Umbilical cord (tissue), 2 donors: Measurements from ENCODE around the gene ERICH6. TPM values are rescaled to one million over a fixed set of nuclear protein-coding genes. Genes with fewer than 3 reads are reported as not detected.

Source experiments
- DNase-seq: peaks from one replicate; pipeline ENCODE4 v3.0.0-alpha.2; 2015; ENCODE audit warnings: low spot score
- total RNA-seq: library from RNA; depleted of rRNA; stranded (reverse); fragments of >200 nt; gene quantifications from one replicate; pipeline ENCODE4 v1.2.3, GENCODE V29; 2014; ENCODE audit warnings: low replicate concordance; ENCODE audit not compliant: insufficient read depth

The ERICH6 gene
- not detected for total RNA-seq

DNA sequence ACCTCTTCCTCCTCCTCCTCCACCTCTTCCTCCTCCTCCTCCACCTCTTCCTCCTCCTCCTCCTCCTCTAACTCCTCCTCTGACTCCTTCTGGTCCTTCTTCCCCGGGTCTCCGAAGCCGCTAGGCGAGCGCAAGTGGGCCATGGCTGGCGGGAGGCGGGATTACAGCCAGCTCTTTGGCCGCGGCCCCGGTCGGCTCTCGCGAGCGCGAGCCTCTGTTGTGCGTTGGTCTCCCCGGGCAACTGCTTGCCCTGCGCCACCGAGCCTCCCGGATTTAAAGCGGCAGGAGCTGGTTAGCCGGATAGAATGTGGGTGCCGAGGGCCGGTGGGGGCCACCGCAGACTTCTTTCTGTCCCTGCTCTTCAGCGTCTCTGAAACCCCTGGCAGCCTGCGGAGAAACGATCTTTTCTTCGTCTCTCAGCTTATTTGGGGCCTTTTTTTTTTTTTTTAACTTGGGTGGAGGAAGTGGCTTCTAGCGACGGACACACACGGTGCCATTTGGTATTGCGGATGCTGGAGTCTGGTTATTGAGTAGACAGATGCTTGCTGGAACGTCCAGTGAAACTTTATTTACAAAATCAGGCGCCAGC lies at the start of gene ERICH6:
TSS of gene ERICH6 (minus strand) at position 165 of the 589 bp plus-strand sequence. CDS start at position 143, 22 bp downstream.
- DNase-seq: peak; percentile 94

DNA sequence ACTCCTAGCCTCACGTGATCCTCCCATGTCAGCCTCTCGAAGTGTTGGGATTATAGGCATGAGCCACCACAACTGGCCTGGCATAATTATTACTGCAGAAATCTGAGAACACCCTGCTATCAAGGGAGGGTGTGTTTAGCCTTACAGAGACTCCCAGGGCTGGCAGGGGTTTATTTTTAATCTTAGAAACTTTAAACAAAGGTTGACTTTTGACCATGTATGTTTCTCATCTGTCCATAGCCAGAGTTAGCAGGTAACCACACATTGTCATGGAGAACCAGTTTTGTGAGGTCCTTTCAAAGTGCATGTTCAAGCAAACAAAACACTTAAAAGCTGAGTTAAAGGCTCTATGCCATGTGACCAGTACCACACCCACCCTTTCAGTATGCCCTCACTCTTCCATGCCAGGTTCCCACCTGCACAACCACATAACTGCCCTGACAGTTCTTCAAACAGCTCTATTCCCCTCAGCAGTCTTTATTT lies 48.1 kb upstream of the ERICH6 start:
- DNase-seq: no peak

DNA sequence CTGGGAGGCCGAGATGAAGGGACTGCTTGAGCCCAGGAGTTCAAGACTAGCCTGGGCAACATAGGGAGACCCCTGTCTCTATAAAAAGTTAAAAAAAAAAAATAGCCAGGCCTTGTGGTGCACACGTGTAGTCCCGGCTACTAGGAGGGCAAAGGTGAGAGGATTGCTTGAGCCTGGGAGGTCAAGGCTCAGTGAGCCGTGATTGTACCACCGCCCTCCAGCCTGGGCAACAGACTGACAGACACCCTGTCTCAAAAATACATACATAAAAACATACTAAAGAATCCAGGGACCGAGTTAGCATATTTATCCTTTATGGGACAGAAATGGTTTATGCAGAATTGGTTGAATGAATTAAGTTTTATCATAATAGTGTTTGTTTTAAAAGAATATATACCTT lies 45.5 kb upstream of the ERICH6 start:
- DNase-seq: no peak

DNA sequence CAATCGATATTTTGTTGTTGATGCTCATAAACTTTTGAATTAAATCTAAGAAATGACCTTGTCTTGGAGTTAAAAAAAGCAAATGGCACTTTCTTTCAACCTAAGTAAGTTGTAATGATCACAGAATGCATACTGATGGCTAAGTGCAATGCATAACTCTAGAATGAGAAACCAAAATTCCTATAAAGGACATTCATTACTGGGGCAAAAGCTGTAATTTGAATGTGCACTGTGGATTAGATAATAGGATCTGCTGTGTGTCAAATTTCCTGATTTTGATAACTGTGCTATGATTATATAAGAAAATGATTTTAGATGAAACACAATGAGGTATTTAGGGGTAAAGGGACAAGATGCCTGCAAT lies 44.9 kb upstream of the ERICH6 start:
- DNase-seq: no peak

DNA sequence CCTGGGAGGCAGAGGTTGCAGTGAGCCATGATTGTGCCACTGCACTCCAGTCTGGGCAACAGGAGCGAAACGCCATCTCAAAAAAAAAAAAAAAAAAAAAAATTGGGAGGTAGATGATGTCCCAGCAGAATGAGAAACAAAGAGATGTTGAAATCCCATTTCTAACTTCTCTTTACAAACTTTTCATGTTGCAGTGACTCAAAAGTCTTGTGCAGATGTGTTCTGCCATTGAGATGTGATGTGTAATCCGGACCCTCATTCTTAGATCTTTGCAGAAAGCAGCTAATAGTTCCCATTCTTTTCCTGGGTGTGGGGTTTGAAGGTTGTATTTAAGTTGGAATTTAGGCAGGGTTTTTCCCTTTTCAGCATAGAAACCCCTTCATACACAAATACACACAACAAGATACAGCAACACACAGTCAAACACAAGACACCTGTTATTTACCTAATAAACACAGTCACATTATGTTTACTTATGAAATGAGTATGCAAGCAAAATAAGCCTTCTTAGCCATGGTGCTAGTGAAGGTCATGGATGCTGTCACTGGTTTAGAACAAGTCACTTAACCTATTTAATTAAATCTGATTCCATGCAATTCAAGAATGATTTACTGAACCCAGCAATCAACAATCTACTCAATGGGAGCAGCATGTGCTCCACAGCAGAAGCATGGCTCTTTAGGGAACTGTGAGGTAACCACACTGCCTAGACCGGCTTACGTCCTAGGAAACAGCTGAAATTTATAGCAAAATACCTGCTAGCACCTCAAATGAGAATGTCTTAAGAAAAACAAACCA lies 44.4 kb upstream of the ERICH6 start:
- DNase-seq: no peak

DNA sequence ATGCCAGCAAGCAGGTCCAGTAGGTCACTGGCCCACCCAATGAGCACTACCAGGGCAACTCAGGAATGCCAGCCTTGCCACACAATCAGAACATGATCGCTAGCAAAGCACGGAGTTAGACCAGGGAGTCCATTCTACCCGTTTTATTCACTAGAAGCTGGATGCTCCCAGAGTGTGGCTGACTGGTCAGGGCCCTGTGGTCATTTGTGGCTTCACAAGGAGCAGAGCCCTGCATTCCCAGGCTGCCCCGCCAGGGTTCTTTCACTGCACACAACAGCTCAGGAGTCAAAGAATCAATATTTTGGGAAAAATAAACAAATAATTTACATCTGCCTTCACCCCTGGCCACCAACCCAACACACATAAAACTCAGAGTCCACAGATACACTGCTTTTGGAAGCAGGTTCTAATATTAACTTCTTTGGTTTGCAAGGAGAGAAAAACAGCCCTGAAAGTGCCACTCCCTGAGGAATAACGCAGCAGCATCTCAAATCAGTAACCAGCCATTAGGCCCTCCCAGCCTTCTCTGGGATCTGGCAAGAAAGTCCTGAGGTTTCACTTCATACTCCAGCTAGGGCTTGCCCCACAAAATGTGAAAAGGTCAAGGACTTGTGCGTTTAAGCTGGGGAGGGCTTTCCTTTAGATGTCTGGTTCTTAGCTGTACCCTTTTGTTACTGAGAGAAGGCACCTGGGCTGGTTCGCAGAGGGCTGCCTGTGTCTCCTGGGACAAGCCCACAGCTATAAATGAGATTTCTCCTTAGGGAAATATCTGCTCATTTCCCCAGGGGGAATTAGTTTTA lies 43.3 kb upstream of the ERICH6 start:
- DNase-seq: no peak

DNA sequence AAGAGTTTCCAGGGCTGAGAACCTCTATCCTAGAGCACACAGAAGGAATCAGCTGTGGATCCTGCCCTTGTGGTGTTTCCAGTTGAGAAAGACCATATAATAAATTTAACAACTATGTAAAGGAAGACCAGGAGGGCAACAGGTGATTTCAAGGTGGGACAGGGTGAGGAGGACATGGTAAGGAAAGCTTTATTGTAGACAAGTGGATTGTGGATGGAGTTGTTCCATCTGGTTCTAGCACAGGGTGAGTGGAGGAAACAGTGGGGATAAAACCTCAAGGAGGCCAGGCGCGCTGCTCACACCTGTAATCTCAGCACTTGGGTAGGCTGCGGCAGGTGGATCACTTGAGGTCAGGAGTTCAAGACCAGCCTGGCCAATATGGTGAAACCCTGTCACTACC lies 42.1 kb upstream of the ERICH6 start:
- DNase-seq: no peak

DNA sequence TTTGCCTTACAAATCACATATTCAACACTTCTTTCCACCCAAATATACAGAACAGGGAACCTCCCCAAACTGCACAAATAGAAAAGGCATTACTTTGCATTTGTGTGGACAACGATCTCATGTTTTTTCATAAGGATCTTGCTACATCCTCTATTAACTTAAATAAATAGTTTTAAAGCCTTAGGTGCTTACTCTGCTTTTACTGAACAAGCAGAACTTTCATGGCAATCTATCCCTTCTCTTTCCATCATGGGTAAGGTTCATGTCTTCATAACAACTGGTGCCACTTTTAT lies 41.1 kb upstream of the ERICH6 start:
- no peak for DNase-seq

DNA sequence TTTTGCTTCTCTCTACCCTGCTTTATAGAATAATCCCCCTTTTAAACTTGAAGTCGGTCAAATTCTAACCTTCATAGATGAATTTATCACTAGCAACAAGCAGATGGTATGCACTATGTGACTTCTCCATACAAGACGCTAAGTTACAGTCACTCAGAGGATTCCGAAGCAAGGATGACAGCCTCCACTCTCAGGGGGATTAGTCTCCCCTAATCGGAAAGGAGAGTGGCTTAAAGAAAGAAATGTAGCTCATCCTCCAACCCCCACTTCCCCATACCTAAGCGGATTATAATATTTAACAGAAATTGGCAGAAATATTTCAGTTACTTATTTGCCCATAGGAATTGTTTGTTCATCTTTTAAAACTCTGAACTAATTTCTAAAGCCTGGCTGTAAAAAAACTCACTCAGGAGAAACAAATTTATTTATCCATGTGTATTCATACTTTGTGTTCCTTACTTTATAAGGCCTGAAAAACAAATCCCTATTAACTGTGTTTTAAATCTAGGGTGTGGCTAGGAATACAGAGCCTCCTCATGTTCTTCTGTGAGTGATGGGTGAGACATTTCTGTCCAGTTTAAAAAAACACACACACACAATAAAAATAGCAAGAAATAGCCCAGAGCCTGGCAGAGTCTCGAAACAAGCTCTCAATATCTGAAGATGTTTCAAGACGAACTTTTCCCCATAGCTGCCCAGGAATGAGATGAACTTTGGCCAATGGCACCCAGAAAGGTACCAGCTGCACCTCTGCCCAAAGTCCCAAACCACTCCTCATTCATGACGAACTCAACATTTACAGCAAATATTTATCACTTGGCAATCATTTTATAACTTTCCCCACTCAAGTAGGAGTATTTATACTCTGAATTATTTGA lies 40.6 kb upstream of the ERICH6 start:
- peak; percentile 44 for DNase-seq

DNA sequence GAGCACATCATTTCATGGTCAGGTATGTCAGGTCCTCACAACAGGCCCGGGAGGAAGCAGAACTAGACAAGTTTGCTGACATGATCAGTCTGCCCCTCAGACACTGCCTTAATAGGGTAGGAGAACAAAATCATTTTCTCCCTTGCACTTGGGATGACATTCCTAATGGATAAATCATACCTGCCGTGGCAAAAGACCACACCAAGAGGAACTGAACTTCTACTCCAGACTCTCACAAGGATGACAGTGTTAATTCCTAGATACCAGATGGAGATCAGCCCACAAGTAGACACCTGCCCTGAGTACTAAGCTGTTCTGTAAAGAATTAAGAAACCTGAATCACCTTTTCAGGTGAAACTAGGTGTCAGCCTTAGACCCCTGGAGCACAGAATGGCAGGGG lies 39.8 kb upstream of the ERICH6 start:
- no peak for DNase-seq

DNA sequence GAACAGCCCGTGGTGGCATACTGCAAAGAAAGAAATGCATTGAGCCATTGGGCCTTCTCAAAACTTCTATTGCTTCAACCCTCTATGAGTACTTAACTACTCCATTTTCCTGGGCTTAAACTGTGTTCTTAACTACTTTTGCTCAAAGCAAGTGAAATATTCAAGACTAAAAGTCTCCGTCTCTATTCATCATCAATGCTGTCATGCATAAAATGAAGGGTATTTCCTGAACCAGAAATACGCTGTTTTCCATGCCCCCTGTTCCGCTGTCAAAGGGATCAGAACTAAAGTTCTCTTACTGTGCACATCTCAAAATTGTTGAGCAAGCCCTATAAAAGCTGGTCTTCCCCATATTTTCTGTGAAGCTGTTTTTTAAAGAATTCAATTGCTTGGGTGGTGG lies 39.0 kb upstream of the ERICH6 start:
- DNase-seq: no peak

DNA sequence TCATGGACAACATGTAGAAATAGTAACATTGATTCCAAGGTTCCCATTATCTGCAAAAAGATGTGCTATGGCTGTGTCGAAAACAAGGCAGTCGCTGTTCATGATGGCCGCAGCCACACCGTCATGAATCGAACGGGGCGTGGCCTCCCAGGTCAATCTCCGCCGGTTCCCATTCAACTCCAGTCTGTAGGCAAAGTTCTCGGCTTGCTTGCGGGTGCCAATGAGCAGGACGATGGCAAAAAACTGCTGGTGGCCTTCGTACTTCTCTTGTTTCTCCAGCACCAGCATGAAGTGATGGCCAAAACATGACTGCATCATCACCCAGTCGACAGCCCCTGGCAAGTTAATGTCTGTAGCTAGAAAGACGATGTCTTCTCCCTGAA lies 38.4 kb upstream of the ERICH6 start:
- DNase-seq: no peak

DNA sequence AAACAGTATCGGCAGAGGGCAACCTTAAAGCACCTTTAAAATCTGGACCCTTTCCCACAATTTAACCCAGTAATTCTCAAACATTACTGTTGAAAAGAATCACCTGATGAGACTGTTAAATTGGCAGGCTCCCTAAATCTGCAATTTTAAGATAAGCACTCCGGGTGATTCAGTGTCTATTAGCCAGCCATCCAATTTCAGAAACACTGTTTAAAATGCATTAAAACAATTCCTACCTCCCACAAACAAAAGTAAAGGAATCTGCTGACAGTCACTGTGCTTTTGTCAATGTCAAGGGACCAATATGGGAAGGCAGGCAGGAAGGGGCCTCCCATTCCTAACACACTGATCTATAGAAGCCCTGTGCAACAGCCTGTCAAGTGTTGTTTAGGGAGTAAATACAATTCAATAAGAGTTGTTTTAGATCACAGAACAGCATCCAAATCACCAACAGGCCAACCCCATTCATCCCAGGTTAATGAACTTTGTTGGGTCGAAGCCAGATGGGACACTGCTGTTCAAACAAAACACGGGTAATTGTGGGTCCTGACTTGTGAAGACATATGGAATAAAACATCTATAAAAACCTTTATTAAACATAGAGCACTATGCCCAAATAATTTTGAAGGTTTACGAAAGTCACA lies 37.9 kb upstream of the ERICH6 start:
- DNase-seq: no peak

DNA sequence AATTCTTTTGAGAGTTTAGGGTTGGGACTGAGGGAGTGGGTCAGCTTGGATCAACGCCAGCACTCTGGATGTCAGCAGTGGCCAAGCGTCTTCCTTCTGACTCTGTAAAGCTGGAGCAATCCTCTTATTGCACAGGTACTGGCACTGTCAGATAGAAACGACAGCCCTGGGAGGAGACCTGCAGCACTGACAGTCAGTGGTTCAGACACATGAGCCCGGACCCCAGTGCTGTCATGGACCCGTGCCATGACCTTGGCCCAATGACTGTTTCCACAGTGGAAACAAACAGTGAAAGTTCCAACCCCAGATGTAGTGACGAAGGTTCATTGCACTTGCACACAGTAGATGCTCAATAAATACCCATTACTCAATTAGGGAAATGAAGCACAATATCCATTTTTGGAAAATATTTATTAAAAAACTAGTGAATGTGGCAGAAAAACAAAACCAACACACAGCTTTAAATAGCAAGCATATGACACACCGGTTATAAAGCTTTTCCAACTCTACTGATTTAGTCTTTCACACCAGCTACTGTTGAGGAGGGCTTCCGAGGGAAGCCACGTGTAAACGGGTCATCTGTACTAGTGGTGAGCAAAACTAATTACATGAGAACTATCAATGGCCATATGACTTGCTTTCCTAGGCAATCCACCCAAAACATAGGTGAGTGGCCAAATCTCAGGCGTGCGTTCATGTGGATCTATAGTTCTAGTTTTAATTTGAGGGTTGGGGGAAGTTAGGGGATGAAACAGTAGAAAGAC lies 37.2 kb upstream of the ERICH6 start:
- no peak for DNase-seq

DNA sequence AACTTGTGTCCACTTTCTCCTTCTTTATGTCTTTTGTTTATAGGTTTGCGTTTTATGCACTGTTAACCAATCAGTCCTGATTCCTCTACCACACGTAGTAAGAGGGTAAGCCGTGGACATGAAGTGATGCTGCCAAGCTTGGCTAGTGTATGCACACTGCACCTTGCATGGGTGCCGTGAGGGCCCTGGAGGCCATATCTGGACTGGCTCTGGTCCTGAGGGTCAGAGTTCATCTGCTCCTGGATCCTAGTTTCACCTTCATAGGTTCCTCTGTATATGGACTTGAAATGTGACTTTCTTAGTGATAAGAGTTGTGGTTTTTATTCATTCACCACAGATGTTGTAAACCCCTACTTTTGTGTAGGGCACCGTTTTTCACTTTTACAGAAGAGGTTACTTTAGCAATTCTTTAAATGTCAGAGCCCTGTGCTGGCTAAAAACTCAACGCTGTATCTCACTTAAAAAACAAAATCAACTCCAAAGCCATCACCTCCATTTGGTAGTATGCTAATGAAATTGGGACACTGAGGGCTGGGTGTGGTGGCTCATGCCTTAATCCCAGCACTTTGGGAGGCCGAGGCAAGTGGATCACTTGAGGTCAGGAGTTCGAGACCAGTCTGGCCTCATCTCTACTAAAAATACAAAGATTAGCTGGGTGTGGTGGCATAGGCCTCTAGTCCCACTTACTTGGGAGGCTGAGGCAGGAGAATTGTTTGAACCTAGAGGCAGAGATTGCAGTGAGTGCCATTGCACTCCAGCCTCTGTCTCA lies 36.3 kb upstream of the ERICH6 start:
- no peak for DNase-seq

DNA sequence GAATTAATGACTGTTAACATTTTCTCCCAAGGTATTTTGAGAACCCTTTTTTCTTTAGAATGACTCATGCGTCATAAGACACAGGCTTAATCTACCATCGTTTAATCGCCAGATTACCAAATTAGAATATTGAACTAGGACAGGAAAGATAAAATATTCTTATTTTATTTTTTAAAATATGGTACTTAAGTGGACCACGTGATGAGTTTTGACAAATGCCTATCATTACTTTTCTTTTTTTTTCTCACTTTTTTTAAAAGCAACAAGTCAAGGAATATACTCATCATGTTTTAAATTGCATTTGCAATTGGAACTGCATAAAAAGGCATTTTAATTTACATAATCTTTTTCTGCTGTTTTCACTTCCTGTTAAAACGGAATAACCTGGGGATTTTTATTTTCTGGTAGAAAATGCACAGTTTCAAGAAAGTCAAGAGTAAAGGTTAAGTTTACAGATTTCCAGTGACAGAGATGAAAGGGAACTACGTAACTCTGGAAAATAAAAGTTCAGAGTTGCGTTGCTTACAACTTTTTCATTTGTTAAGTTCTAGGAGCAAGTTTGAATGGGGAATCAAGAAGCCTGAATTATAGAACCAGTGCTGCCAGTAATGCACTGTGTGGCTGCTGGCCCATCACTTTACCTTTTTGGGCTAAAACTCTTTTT lies 35.6 kb upstream of the ERICH6 start:
- DNase-seq: no peak

DNA sequence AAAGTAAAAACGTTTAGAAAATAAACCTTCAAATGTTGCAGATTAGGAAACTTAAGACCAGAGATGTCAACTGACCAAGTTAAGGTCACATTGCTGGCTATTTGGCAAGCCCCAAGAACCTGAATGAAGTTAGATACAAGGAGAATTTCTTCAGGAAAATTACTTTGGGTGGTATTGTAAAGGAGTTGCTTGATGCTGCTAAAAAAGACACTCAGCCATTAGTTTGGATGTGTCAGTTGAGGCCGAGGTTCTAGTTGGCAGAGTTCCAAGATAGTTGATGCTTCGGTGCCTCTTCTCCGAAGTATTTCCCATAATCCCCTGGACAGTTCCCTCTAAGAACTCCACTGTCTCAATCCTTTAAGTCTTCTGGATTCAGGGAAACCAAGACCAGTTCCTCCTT lies 35.0 kb upstream of the ERICH6 start:
- peak; percentile 50 for DNase-seq

DNA sequence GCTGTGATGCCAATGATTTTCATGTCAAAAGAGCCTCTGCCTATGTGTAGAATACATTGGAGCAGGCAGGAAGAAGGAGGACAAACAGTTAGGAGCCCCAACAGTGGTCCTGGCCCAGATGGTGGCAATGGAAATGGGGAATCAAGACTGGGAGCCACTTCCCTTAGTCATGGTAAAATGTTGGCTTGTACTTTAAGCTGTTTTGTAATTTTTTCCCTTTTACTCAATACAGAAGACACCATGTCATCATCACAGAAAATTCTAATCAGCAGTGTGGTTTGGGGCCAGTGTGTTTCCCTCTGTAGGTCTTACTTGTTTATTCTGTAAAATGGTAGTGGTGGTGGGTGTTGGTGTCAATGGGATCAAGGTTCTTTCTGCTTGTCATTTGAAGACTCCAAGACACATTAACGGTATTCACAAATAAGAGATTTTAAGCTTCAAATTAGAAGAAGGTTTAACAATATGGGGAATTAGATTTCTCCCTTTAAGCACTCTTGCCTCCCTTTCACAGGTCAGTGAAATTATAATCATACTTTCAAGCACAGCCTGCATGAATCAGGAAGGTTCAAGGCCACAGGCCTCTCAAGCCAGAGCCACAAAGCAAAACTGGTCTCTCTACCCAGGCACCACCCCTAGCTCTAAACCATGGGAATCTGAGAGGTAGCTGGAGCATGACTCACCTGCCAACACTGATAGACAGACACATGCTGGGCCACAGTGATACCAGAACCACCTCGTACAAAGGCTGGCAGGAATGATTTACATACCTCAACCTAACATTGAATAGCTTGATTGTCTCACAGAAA lies 34.4 kb upstream of the ERICH6 start:
- DNase-seq: no peak
